Mononuclear cell (primary cell): Measurements from ENCODE around the gene DNAJC18. TPM values are rescaled to one million over a fixed set of nuclear protein-coding genes. Genes with fewer than 3 reads are reported as not detected.
"Not testable (repeated sequence)": the region's sequence is repeated elsewhere in the genome, so short reads cannot be mapped to it uniquely, and the experiment has no call there.

Source experiments
- H3K27me3 ChIP-seq: 2 replicates; pipeline ENCODE4 v1.6.0; 2011; ENCODE audit warnings: low read length, control low read depth; ENCODE audit not compliant: insufficient read depth
- H3K4me1 ChIP-seq: 2 replicates; pipeline ENCODE4 v1.5.1; 2011; ENCODE audit warnings: mild to moderate bottlenecking, low read length, control low read depth; ENCODE audit not compliant: insufficient read depth
- H3K4me3 ChIP-seq: 2 replicates; pipeline ENCODE4 v1.5.1; 2011; ENCODE audit warnings: mild to moderate bottlenecking, low read length, moderate library complexity
- H3K9me3 ChIP-seq: 2 replicates; pipeline ENCODE4 v1.5.1; 2011; ENCODE audit warnings: low read depth, mild to moderate bottlenecking, control low read depth, low read length
- total RNA-seq: library from RNA; depleted of rRNA; stranded (reverse); fragments of >200 nt; gene quantifications from one replicate; pipeline ENCODE4 v1.2.3, GENCODE V29; 2012

DNAJC18 gene
- total RNA-seq, 1 donor: 2.2 TPM

GRCh38 chr5:139453683-139454567 lies 14.6 kb upstream of the DNAJC18 start:
- H3K9me3 ChIP-seq: no peaks in the 10 kb centered on the region
- H3K4me3 ChIP-seq: no peak overlapping the region
- H3K4me1 ChIP-seq: peaks cover 23% of the 10 kb centered on the region
- H3K27me3 ChIP-seq: no peaks in the 10 kb centered on the region

- no peaks in the 10 kb centered on the region for H3K27me3 ChIP-seq
- no peak overlapping the region for H3K4me3 ChIP-seq
- H3K4me1 ChIP-seq: peaks cover 9% of the 10 kb centered on the region
- H3K9me3 ChIP-seq: no peaks in the 10 kb centered on the region
Observed at GRCh38 chr5:139451878-139452660, 12.7 kb upstream of the DNAJC18 start.

- peaks cover 9% of the 10 kb centered on the region for H3K4me1 ChIP-seq
- H3K4me3 ChIP-seq: no peak overlapping the region
- H3K27me3 ChIP-seq: no peaks in the 10 kb centered on the region
- H3K9me3 ChIP-seq: no peaks in the 10 kb centered on the region
Observed at GRCh38 chr5:139451176-139451575, 11.9 kb upstream of the DNAJC18 start.

GRCh38 chr5:139446956-139447779 lies 7.8 kb upstream of the DNAJC18 start:
- Histone ChIP-seq H3K4me3 (no peak overlapping the region), H3K4me1 (peaks cover 17% of the 10 kb centered on the region), H3K9me3 (no peaks in the 10 kb centered on the region), H3K27me3 (no peaks in the 10 kb centered on the region)

- Histone ChIP-seq H3K4me1 (peaks cover 10% of the 10 kb centered on the region), H3K9me3 (no peaks in the 10 kb centered on the region), H3K27me3 (no peaks in the 10 kb centered on the region), H3K4me3 (no peak overlapping the region)
Observed at GRCh38 chr5:139445325-139446170, 6.2 kb upstream of the DNAJC18 start.

GRCh38 chr5:139443831-139444453 lies 4.6 kb upstream of the DNAJC18 start:
- Histone ChIP-seq H3K9me3 (no peaks in the 10 kb centered on the region), H3K4me3 (no peak overlapping the region), H3K4me1 (peaks cover 17% of the 10 kb centered on the region), H3K27me3 (no peaks in the 10 kb centered on the region)

GRCh38 chr5:139440416-139440815 lies 1.1 kb upstream of the DNAJC18 start:
- not testable (repeated sequence) for H3K9me3 ChIP-seq

GRCh38 chr5:139438707-139439012 lies 665 bp downstream of the DNAJC18 start:
- Histone ChIP-seq H3K4me3 (no peak overlapping the region), H3K4me1 (peaks cover 16% of the 10 kb centered on the region), H3K9me3 (no peaks in the 10 kb centered on the region), H3K27me3 (no peaks in the 10 kb centered on the region)

More at GRCh38 chr5:139440416-139440815, 1.1 kb upstream of the DNAJC18 start:
- not testable (repeated sequence) for H3K4me3 ChIP-seq, H3K27me3 ChIP-seq
- peaks cover 23% of the 10 kb centered on the region for H3K4me1 ChIP-seq

GRCh38 chr5:139435676-139436075 lies 3.6 kb downstream of the DNAJC18 start:
- no peaks in the 10 kb centered on the region for H3K9me3 ChIP-seq
- H3K27me3 ChIP-seq: no peaks in the 10 kb centered on the region
- peaks cover 13% of the 10 kb centered on the region for H3K4me1 ChIP-seq
- H3K4me3 ChIP-seq: no peak overlapping the region

- Histone ChIP-seq H3K4me3 (no peak overlapping the region), H3K27me3 (no peaks in the 10 kb centered on the region), H3K9me3 (no peaks in the 10 kb centered on the region), H3K4me1 (no peaks in the 10 kb centered on the region)
Observed at GRCh38 chr5:139431706-139432105, 7.6 kb downstream of the DNAJC18 start.

- Histone ChIP-seq H3K4me1 (no peaks in the 10 kb centered on the region), H3K9me3 (no peaks in the 10 kb centered on the region), H3K27me3 (no peaks in the 10 kb centered on the region), H3K4me3 (no peak overlapping the region)
Observed at GRCh38 chr5:139430015-139430414, 9.3 kb downstream of the DNAJC18 start.

- no peaks in the 10 kb centered on the region for H3K27me3 ChIP-seq
- H3K4me1 ChIP-seq: no peaks in the 10 kb centered on the region
- H3K9me3 ChIP-seq: no peaks in the 10 kb centered on the region
- no peak overlapping the region for H3K4me3 ChIP-seq
Observed at GRCh38 chr5:139426203-139426885, 13.0 kb downstream of the DNAJC18 start.

- Histone ChIP-seq H3K4me3 (no peak overlapping the region), H3K4me1 (no peaks in the 10 kb centered on the region), H3K27me3 (no peaks in the 10 kb centered on the region), H3K9me3 (no peaks in the 10 kb centered on the region)
Observed at GRCh38 chr5:139425497-139425896, 13.8 kb downstream of the DNAJC18 start.
